AG04449 (cell line): ENCODE measurements around the gene TNFAIP8L3.

Source experiments
- CTCF ChIA-PET: fragments of 350-600 bp; formaldehyde crosslinking; extraction: SDS; loops from one replicate; lab custom pipeline; 2021; ENCODE audit warnings: antibody characterized with exemption; lab: Yijun Ruan, JAX
- POLR2A ChIA-PET: fragments of 400-600, 350-600 bp; formaldehyde crosslinking; extraction: SDS; loops from one replicate; lab custom pipeline; 2020; ENCODE audit warnings: antibody characterized with exemption, inconsistent platforms; lab: Yijun Ruan, JAX
- DNase-seq: peaks from one replicate; pipeline ENCODE4 v3.0.0-alpha.2; 2010; ENCODE audit warnings: low read depth, low spot score
- H3K4me3 ChIP-seq: 2 replicates; pipeline ENCODE4 v1.5.1; 2011; ENCODE audit warnings: low read depth, mild to moderate bottlenecking, control low read depth, low read length
- TF ChIP-seq, protein P1 (sequence below): IDR thresholded peaks from one replicate; pipeline ENCODE4 v1.5.1; 2011; ENCODE audit warnings: mild to moderate bottlenecking, moderate library complexity, low read length, control low read depth, inconsistent platforms; ENCODE audit not compliant: insufficient read depth; ENCODE audit errors: missing control alignments

The TNFAIP8L3 gene

DNA sequence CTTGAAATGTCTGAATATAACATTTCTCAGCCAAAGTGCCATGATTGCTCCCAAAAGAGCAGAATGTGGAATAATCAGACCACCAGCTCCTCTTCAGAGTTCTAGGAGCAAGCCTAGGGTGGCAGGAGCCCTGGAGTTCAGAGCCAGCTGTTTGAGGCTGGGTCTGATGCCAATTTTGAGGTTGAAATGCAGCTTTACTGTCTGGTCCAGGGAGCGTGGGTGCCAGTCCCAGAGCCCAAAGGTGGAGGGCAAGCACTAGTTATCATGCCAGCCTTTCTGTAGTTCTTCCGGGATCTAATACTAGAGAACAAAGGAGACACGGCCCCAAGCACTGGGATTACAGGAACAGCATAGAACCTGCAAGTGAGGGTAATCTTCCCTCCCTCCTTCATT, 69.3 kb downstream of the TNFAIP8L3 start:
- POLR2A ChIA-PET: no interaction called here
- no peak for DNase-seq
- no peak overlapping the region for H3K4me3 ChIP-seq
- TF ChIP-seq, protein P1, sequence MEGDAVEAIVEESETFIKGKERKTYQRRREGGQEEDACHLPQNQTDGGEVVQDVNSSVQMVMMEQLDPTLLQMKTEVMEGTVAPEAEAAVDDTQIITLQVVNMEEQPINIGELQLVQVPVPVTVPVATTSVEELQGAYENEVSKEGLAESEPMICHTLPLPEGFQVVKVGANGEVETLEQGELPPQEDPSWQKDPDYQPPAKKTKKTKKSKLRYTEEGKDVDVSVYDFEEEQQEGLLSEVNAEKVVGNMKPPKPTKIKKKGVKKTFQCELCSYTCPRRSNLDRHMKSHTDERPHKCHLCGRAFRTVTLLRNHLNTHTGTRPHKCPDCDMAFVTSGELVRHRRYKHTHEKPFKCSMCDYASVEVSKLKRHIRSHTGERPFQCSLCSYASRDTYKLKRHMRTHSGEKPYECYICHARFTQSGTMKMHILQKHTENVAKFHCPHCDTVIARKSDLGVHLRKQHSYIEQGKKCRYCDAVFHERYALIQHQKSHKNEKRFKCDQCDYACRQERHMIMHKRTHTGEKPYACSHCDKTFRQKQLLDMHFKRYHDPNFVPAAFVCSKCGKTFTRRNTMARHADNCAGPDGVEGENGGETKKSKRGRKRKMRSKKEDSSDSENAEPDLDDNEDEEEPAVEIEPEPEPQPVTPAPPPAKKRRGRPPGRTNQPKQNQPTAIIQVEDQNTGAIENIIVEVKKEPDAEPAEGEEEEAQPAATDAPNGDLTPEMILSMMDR: no peak
- CTCF ChIA-PET: no interaction called here

DNA sequence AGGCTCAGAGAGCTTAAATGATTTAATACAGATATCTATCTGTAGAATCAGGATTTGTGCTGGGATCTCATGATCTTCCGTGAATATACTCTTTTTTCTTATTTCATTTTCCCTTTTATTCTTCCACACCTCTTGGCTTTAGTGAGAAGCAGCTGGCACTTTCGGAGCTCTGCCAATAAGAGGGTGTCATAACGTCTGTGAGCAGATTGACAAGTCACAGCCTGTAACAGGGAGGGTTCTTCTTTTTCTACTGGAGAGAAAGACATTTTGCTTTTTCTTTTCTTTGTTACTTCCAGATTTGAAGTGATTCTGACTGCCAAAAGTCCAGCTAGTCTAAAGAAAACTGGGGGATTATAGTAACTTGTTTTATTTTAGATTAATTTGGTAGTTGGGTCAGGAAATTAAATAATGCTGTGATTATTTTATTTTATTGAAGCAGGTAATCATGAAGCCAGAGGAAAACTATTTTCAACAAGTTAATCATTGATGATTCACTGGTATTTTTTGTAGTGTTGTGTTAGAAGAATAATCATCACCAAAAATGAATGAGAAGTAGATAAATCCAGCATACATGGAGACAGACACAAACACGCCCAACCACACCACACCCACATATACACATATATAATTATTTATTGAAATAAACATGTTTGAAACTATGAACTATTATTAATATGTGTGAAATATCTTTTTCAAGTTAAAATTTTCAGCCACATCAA, 69.8 kb downstream of the TNFAIP8L3 start:
- ChIA-PET POLR2A (interaction anchor here (0.6 kb wide), 1 partner anchor 17 kb away, joined by 3 read pairs; no protein-coding TSS in a partner anchor), CTCF (no interaction called here)
- no peak for DNase-seq
- no peak overlapping the region for H3K4me3 ChIP-seq
- TF ChIP-seq, protein P1: no peak

DNA sequence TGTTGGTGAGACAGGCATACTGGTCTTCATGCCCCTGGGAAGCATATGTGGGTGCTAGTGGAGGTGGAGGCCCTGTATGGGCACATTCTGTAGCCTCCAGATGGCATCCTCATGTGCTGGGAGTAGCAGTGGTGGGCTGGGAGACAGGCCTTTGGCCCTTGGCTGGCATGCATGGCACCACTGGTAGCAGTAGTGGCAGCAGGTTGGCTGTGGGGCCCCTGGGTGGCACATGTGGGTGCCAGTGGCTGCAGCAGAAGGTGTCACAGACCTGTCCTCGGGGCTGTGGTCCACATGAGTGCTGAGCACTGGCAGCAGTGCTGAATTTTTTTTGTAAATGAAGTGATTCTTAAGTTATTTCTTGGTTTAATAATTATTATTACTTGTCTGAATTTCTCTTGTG, 71.2 kb downstream of the TNFAIP8L3 start:
- POLR2A ChIA-PET: no interaction called here
- no peak overlapping the region for H3K4me3 ChIP-seq
- no peak for DNase-seq
- CTCF ChIA-PET: no interaction called here
- TF ChIP-seq, protein P1: no peak

DNA sequence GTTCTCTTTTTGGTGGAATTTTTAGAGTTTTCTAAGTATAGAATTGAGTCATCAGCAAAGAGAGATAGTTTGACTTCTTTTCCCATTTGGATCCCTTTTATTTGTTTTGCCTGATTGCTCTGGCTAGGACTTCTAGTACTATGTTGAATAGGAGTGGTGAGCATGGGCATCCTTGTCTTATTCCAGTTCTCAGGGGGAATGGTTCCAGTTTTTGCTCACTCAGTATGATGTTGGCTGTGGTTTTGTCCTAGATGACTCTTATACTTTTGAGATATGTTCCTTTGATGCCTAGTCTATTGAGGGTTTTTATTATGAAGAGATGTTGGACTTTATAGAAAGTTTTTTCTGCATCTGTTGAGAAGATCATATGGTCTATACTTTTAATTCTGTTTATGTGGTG, 72.5 kb downstream of the TNFAIP8L3 start:
- no peak for DNase-seq
- no peak overlapping the region for H3K4me3 ChIP-seq
- POLR2A ChIA-PET: no interaction called here
- TF ChIP-seq, protein P1: no peak
- CTCF ChIA-PET: no interaction called here

DNA sequence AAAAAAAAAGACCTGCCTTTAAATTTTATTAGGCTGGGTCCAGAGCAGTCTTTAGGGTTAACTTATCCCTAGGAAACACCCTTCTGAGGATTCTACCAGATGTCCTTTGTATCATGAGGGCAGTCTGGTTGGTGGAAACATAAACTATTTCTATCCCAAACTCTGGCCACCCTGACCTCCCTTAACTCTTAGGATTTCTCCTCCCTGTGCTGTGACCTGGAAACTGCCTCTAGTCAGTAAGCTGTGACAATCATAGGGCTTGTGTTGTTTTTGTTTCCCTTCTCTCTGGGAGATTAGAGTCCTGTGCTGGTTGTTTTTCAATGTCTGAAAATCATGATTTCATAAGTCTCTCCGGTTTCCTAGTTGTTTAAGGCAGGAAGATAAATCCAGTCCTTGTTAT, 78.1 kb downstream of the TNFAIP8L3 start:
- ChIA-PET CTCF (no interaction called here), POLR2A (no interaction called here)
- no peak for DNase-seq
- no peak overlapping the region for H3K4me3 ChIP-seq
- TF ChIP-seq, protein P1: no peak

DNA sequence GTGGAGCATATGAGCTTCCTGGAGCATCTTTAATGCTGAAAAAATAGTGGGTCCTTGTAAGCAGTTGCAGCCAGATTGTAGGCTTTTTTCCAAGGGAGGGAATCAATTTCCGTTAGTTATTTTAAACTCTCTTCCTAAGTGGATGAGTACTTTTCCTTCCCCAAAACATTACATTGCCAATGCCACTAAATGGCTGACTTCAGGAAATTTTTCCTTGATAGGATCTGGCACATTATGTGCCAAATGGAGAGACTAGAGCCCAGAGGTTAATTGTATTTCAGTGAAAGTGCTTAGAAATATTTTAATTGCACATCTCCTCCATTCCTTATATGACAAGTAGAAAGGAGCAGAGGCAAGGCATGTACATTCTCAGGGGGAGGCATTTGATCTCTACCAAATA, 83.5 kb downstream of the TNFAIP8L3 start:
- ChIA-PET POLR2A (no interaction called here), CTCF (no interaction called here)
- DNase-seq: no peak
- TF ChIP-seq, protein P1: no peak
- H3K4me3 ChIP-seq: no peak overlapping the region
